HUES64 (cell line): ENCODE data around the gene POLR3H.

ENCODE experiments used
- H3K27ac ChIP-seq: 2 replicates; pipeline ENCODE4 v1.7.0; 2013; ENCODE audit warnings: low read depth, low read length, inconsistent platforms
- H3K27me3 ChIP-seq: 2 replicates; pipeline ENCODE4 v1.6.1; 2013; ENCODE audit warnings: mild to moderate bottlenecking, low read length; ENCODE audit not compliant: insufficient read depth
- H3K36me3 ChIP-seq: 2 replicates; pipeline ENCODE4 v1.6.1; 2013; ENCODE audit warnings: mild to moderate bottlenecking, low read length; ENCODE audit not compliant: insufficient read depth
- H3K4me1 ChIP-seq: 2 replicates; pipeline ENCODE4 v1.6.1; 2013; ENCODE audit warnings: mild to moderate bottlenecking, low read length, moderate library complexity; ENCODE audit not compliant: insufficient read depth
- H3K4me3 ChIP-seq: 2 replicates; pipeline ENCODE4 v1.5.1; 2013; ENCODE audit warnings: mild to moderate bottlenecking, low read length, moderate library complexity
- H3K9ac ChIP-seq: 2 replicates; pipeline ENCODE4 v1.6.1; 2013; ENCODE audit warnings: mild to moderate bottlenecking, low read depth, low read length
- H3K9me3 ChIP-seq: 2 replicates; pipeline ENCODE4 v1.6.1; 2013; ENCODE audit warnings: low read depth, low read length; ENCODE audit not compliant: insufficient read depth
- WGBS: fragments of 150-250, 120-280 bp; methylation state at CpG from one replicate; pipeline ENCODE4 v1.1.7; 2013; ENCODE audit warnings: missing lambda C conversion rate; 5-methylcytosine and 5-hydroxymethylcytosine counted together

The POLR3H gene

GRCh38 chr22:41534219-41534618, 10.1 kb downstream of the POLR3H start:
- H3K27ac ChIP-seq, result no peak overlapping the region

GRCh38 chr22:41532908-41533825, 11.1 kb downstream of the POLR3H start:
- WGBS, result 67% methylated on average over 19 of the region's 19 CpGs
- Histone ChIP-seq H3K4me1 (no peaks in the 10 kb centered on the region), H3K9ac (no peak overlapping the region), H3K9me3 (no peaks in the 10 kb centered on the region), H3K4me3 (no peak overlapping the region), H3K36me3 (peaks cover 50% of the 10 kb centered on the region), H3K27me3 (no peaks in the 10 kb centered on the region), H3K27ac (peak overlapping the region; percentile 65; the same call in 1 of the 2 replicates)

More at GRCh38 chr22:41534219-41534618, 10.1 kb downstream of the POLR3H start:
- H3K4me3 ChIP-seq, result no peak overlapping the region
- WGBS, result 93% methylated on average over 8 of the region's 8 CpGs
- no peak overlapping the region for H3K9ac ChIP-seq
- peaks cover 45% of the 10 kb centered on the region for H3K36me3 ChIP-seq
- no peaks in the 10 kb centered on the region for H3K27me3 ChIP-seq
- no peaks in the 10 kb centered on the region for H3K4me1 ChIP-seq
- H3K9me3 ChIP-seq, result no peaks in the 10 kb centered on the region

GRCh38 chr22:41531715-41532477, 12.4 kb downstream of the POLR3H start:
- no peaks in the 10 kb centered on the region for H3K27me3 ChIP-seq
- peaks cover 58% of the 10 kb centered on the region for H3K36me3 ChIP-seq
- 96% methylated on average over 17 of the region's 17 CpGs for WGBS
- no peaks in the 10 kb centered on the region for H3K4me1 ChIP-seq
- H3K9ac ChIP-seq, result no peak overlapping the region
- H3K27ac ChIP-seq, result peak overlapping the region; percentile 65; the same call in 1 of the 2 replicates
- no peaks in the 10 kb centered on the region for H3K9me3 ChIP-seq
- no peak overlapping the region for H3K4me3 ChIP-seq

- peaks cover 65% of the 10 kb centered on the region for H3K36me3 ChIP-seq
- WGBS, result 95% methylated on average over 18 of the region's 18 CpGs
These were observed 13.2 kb downstream of the POLR3H start for GRCh38 chr22:41530890-41531714.

GRCh38 chr22:41528938-41529561, 15.2 kb downstream of the POLR3H start:
- Histone ChIP-seq H3K4me3 (no peak overlapping the region), H3K27ac (no peak overlapping the region), H3K9ac (no peak overlapping the region), H3K9me3 (no peaks in the 10 kb centered on the region), H3K27me3 (no peaks in the 10 kb centered on the region), H3K36me3 (peaks cover 79% of the 10 kb centered on the region), H3K4me1 (no peaks in the 10 kb centered on the region)
- WGBS, result 95% methylated on average over 13 of the region's 13 CpGs

More at GRCh38 chr22:41530890-41531714, 13.2 kb downstream of the POLR3H start:
- H3K27ac ChIP-seq, result no peak overlapping the region
- no peak overlapping the region for H3K9ac ChIP-seq
- no peaks in the 10 kb centered on the region for H3K4me1 ChIP-seq
- no peaks in the 10 kb centered on the region for H3K27me3 ChIP-seq
- H3K4me3 ChIP-seq, result no peak overlapping the region
- no peaks in the 10 kb centered on the region for H3K9me3 ChIP-seq

- no peaks in the 10 kb centered on the region for H3K4me1 ChIP-seq
- no peak overlapping the region for H3K4me3 ChIP-seq
- no peaks in the 10 kb centered on the region for H3K27me3 ChIP-seq
- no peaks in the 10 kb centered on the region for H3K9me3 ChIP-seq
- H3K9ac ChIP-seq, result no peak overlapping the region
- no peak overlapping the region for H3K27ac ChIP-seq
- WGBS, result 96% methylated on average over 16 of the region's 16 CpGs
- H3K36me3 ChIP-seq, result peaks cover 86% of the 10 kb centered on the region
These were observed 16.0 kb downstream of the POLR3H start for GRCh38 chr22:41528132-41528766.

- 95% methylated on average over 32 of the region's 32 CpGs for WGBS
- H3K27ac ChIP-seq, result peak overlapping the region; percentile 40; the same call in 1 of the 2 replicates
- H3K36me3 ChIP-seq, result peaks cover 80% of the 10 kb centered on the region
- no peak overlapping the region for H3K4me3 ChIP-seq
- H3K9ac ChIP-seq, result no peak overlapping the region; the same call in 1 of the 2 replicates
- H3K4me1 ChIP-seq, result no peaks in the 10 kb centered on the region
- no peaks in the 10 kb centered on the region for H3K27me3 ChIP-seq
- no peaks in the 10 kb centered on the region for H3K9me3 ChIP-seq
These were observed 17.2 kb downstream of the POLR3H start for GRCh38 chr22:41526830-41527799.

- no peaks in the 10 kb centered on the region for H3K9me3 ChIP-seq
- WGBS, result 93% methylated on average over 12 of the region's 12 CpGs
- H3K36me3 ChIP-seq, result peaks cover 74% of the 10 kb centered on the region
- H3K4me3 ChIP-seq, result no peak overlapping the region
- no peak overlapping the region for H3K9ac ChIP-seq
- H3K27me3 ChIP-seq, result no peaks in the 10 kb centered on the region
- H3K27ac ChIP-seq, result peak overlapping the region; percentile 40; the same call in 1 of the 2 replicates
- no peaks in the 10 kb centered on the region for H3K4me1 ChIP-seq
These were observed 17.9 kb downstream of the POLR3H start for GRCh38 chr22:41526226-41526829.
